Measurements from ENCODE around the gene ABCA1. TPM values are rescaled to one million over a fixed set of nuclear protein-coding genes. Genes with fewer than 3 reads are reported as not detected.

The ABCA1 gene
- total and polyA plus RNA-seq, 2 of the 13 experiments (the other 11 are each of a cell fraction or from before 2014, with no cell fraction given): 26.8 to 63.8 TPM

DNA sequence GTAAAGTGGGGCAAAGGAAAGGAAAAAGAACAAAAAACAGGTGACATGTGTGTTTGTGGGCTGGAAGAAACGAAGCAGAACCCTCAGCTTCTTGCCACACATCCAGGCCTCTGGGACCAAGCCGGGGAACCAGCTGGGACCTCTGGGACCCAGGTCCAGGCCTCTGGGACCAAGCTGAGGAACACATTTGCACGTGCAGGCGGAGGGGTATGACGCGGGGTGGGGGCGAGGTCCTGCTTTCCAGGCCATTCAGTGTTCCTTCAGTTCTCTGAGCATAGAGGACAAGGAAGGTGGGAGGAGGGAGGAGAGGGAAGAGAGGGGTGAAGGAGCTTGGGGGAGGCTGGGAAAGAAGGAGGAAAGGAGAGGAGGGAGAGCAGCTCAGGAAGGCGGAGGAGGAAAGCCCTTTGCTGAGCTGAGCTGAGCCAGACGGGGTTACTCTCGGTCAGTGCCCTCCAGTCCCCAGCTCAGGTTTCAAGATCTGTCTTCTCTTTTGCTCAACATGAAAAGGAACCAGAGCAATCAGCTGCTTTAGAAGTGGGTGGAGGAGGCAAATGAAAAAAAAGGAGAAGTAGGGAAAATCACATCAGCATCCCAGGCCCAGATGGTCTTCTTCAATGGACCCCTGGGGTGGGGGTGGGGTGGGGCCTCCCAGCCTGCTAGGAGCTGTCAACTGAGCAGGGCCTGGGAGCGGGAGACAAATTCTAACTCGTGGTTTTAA lies 59.1 kb downstream of the ABCA1 start:
- POLR2A ChIA-PET: no interaction called here
- WGBS (ENCODE audit: low lambda C conversion rate): 95% methylated on average over 11 of the region's 12 CpGs
- H3K4me1 ChIP-seq (ENCODE audit: insufficient read depth, low read length): peaks cover 75% of the 10 kb centered on the region
- H4K20me1 ChIP-seq (ENCODE audit: insufficient read depth, low read length): peaks cover 20% of the 10 kb centered on the region; the same call in 1 of the 2 replicates
- peaks cover 59% of the 10 kb centered on the region for H3K79me2 ChIP-seq (ENCODE audit: insufficient read depth, low read length)
- FAIRE-seq (no peak), DNase-seq (ENCODE audit: low spot score) (no peak), ATAC-seq (no peak)
- CTCF ChIA-PET (ENCODE audit: low intra/inter-chr PET ratio, low total read pairs): no interaction called here
- H3K9ac ChIP-seq (ENCODE audit: insufficient read depth, low read depth, low read length): no peak overlapping the region; the same call in 1 of the 2 replicates
- intact Hi-C loops (cut with micrococcal nuclease; ENCODE audit: unreplicated experiment) (no loop called here), in situ Hi-C loops (cut with HindIII; ENCODE audit: extremely low pct_ligation_motif_present, low pct_unique_long_range_greater_than_20kb) (loop anchor here (10.0 kb wide), 1 partner anchor 546 kb away; no protein-coding TSS in a partner anchor)
- H3K27ac ChIP-seq (ENCODE audit: extremely low read length, insufficient read depth, low read length): no peak overlapping the region
- no peak for TF ChIP-seq KDM1A (CRISPR knock-in tag; IDR thresholded peaks at IDR 0.05)
- no peak for TF ChIP-seq ELF4 (CRISPR knock-in tag; IDR thresholded peaks at IDR 0.05; ENCODE audit: borderline replicate concordance)
- no peak for TF ChIP-seq ZNF138 (CRISPR knock-in tag; IDR thresholded peaks at IDR 0.05; ENCODE audit: low read depth)
- TF ChIP-seq, protein P1, sequence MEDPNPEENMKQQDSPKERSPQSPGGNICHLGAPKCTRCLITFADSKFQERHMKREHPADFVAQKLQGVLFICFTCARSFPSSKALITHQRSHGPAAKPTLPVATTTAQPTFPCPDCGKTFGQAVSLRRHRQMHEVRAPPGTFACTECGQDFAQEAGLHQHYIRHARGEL (CRISPR knock-in tag; IDR thresholded peaks at IDR 0.05): no peak
- TF ChIP-seq SUZ12 (IDR thresholded peaks at IDR 0.05; ENCODE audit: low read depth, low read length): no peak
- no peak for TF ChIP-seq SP5 (CRISPR knock-in tag; IDR thresholded peaks at IDR 0.05; ENCODE audit: borderline replicate concordance, low read depth)
- TF ChIP-seq, protein P2, sequence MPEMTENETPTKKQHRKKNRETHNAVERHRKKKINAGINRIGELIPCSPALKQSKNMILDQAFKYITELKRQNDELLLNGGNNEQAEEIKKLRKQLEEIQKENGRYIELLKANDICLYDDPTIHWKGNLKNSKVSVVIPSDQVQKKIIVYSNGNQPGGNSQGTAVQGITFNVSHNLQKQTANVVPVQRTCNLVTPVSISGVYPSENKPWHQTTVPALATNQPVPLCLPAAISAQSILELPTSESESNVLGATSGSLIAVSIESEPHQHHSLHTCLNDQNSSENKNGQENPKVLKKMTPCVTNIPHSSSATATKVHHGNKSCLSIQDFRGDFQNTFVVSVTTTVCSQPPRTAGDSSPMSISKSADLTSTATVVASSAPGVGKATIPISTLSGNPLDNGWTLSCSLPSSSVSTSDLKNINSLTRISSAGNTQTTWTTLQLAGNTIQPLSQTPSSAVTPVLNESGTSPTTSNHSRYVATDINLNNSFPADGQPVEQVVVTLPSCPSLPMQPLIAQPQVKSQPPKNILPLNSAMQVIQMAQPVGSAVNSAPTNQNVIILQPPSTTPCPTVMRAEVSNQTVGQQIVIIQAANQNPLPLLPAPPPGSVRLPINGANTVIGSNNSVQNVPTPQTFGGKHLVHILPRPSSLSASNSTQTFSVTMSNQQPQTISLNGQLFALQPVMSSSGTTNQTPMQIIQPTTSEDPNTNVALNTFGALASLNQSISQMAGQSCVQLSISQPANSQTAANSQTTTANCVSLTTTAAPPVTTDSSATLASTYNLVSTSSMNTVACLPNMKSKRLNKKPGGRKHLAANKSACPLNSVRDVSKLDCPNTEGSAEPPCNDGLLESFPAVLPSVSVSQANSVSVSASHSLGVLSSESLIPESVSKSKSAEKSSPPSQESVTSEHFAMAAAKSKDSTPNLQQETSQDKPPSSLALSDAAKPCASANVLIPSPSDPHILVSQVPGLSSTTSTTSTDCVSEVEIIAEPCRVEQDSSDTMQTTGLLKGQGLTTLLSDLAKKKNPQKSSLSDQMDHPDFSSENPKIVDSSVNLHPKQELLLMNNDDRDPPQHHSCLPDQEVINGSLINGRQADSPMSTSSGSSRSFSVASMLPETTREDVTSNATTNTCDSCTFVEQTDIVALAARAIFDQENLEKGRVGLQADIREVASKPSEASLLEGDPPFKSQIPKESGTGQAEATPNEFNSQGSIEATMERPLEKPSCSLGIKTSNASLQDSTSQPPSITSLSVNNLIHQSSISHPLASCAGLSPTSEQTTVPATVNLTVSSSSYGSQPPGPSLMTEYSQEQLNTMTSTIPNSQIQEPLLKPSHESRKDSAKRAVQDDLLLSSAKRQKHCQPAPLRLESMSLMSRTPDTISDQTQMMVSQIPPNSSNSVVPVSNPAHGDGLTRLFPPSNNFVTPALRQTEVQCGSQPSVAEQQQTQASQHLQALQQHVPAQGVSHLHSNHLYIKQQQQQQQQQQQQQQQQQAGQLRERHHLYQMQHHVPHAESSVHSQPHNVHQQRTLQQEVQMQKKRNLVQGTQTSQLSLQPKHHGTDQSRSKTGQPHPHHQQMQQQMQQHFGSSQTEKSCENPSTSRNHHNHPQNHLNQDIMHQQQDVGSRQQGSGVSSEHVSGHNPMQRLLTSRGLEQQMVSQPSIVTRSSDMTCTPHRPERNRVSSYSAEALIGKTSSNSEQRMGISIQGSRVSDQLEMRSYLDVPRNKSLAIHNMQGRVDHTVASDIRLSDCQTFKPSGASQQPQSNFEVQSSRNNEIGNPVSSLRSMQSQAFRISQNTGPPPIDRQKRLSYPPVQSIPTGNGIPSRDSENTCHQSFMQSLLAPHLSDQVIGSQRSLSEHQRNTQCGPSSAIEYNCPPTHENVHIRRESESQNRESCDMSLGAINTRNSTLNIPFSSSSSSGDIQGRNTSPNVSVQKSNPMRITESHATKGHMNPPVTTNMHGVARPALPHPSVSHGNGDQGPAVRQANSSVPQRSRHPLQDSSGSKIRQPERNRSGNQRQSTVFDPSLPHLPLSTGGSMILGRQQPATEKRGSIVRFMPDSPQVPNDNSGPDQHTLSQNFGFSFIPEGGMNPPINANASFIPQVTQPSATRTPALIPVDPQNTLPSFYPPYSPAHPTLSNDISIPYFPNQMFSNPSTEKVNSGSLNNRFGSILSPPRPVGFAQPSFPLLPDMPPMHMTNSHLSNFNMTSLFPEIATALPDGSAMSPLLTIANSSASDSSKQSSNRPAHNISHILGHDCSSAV (CRISPR knock-in tag; IDR thresholded peaks at IDR 0.05; ENCODE audit: borderline replicate concordance): no peak
- H3K36me3 ChIP-seq (replicated peaks in 1 of 2; ENCODE audit: control insufficient read depth in 1 of 2, insufficient read depth in 2 of 2, low read length in 2 of 2): peaks cover 33 to 86% of the 10 kb centered on the region in 2 experiments
- no peak overlapping the region for H3K4me3 ChIP-seq (replicated peaks in 1 of 3; ENCODE audit: insufficient read depth in 1 of 3, low read depth in 2 of 3, low read length in 3 of 3)
- no peak overlapping the region for H3K4me2 ChIP-seq (ENCODE audit: low read depth, low read length)
- no peaks in the 10 kb centered on the region for H3K27me3 ChIP-seq (ENCODE audit: control insufficient read depth in 1 of 2, insufficient read depth in 2 of 2, low read length in 2 of 2)
- no peak overlapping the region for H2AFZ ChIP-seq (ENCODE audit: low read length)
- BruUV-seq (replicated peaks): no TSS peak
- no peaks in the 10 kb centered on the region for H3K9me3 ChIP-seq (ENCODE audit: low read length)
